ENCODE data around the gene ELN.

ELN gene

DNA sequence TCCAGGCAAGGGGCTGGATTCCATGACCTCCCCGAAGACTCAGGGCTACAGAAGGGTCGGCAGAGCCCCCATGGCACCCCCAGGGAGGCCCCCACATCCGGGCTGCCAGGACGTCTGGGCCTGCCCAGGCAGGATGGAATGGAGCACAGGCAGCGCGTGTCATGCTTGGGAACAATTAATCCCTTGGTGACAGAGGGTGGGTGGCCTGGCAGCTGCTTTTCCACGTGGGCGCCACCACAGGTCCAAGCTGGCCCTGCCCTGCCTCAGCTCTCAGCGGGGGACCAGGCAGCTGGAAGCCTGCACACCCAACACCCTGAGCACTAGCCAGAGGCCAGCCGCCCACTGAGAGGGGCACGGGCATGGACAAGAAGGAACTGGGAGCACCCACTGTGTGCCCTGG lies 11.4 kb downstream of the ELN start:
- Histone ChIP-seq H3K36me3 (ENCODE audit: control insufficient read depth in 4 of 4, insufficient read depth in 4 of 4, low read length in 3 of 4) (peaks cover 0 to 54% (median under 1%) of the 10 kb centered on the region in 4 experiments), H3K4me3 (ENCODE audit: control insufficient read depth in 1 of 7, extremely low read depth in 1 of 7, insufficient read depth in 4 of 7, low read depth in 2 of 7, low read length in 6 of 7) (no peak overlapping the region), H3K9me3 (ENCODE audit: control extremely low read depth in 1 of 5, control insufficient read depth in 4 of 5, insufficient read depth in 2 of 5, low read depth in 1 of 5, low read length in 4 of 5) (no peaks in the 10 kb centered on the region), H3K27me3 (replicated peaks in 2 of 5; ENCODE audit: control insufficient read depth in 4 of 5, insufficient read depth in 5 of 5, low read length in 4 of 5) (no peaks in the 10 kb centered on the region), H3K27ac (ENCODE audit: insufficient read depth in 1 of 2, low read depth in 1 of 2, low read length in 2 of 2, poor library complexity in 1 of 2, severe bottlenecking in 2 of 2) (no peak overlapping the region), H3K4me1 (ENCODE audit: control extremely low read depth in 1 of 4, control insufficient read depth in 4 of 4, insufficient read depth in 4 of 4, low read length in 3 of 4) (peaks cover 0 to 37% (median 7%) of the 10 kb centered on the region in 4 experiments)
- WGBS (ENCODE audit: insufficient coverage): 94% methylated on average over 11 of the region's 11 CpGs
- CTCF ChIA-PET: interaction anchor here (0.7 to 3.3 kb wide), 5 partner anchors 8 to 66 kb away, joined by 3 to 16 read pairs (median 4); partner anchors contain the start of gene ELN
- POLR2A ChIA-PET: interaction anchor here (0.6 kb wide), 1 partner anchor 30 kb away, joined by 4 read pairs; no protein-coding TSS in a partner anchor
- no peak for DNase-seq

GRCh38 chr7:74040101-74040790 lies 12.3 kb downstream of the ELN start:
- Histone ChIP-seq H3K27ac (ENCODE audit: insufficient read depth in 1 of 2, low read depth in 1 of 2, low read length in 2 of 2, poor library complexity in 1 of 2, severe bottlenecking in 2 of 2) (no peak overlapping the region), H3K4me3 (ENCODE audit: control insufficient read depth in 1 of 7, extremely low read depth in 1 of 7, insufficient read depth in 4 of 7, low read depth in 2 of 7, low read length in 6 of 7) (no peak overlapping the region), H3K9me3 (ENCODE audit: control extremely low read depth in 1 of 5, control insufficient read depth in 4 of 5, insufficient read depth in 2 of 5, low read depth in 1 of 5, low read length in 4 of 5) (no peaks in the 10 kb centered on the region), H3K4me1 (ENCODE audit: control extremely low read depth in 1 of 4, control insufficient read depth in 4 of 4, insufficient read depth in 4 of 4, low read length in 3 of 4) (peaks cover 0 to 41% (median 7%) of the 10 kb centered on the region in 4 experiments), H3K36me3 (ENCODE audit: control insufficient read depth in 4 of 4, insufficient read depth in 4 of 4, low read length in 3 of 4) (peaks cover 0 to 52% (median under 1%) of the 10 kb centered on the region in 4 experiments), H3K27me3 (replicated peaks in 2 of 5; ENCODE audit: control insufficient read depth in 4 of 5, insufficient read depth in 5 of 5, low read length in 4 of 5) (no peaks in the 10 kb centered on the region)
- DNase-seq: no peak
- WGBS (ENCODE audit: insufficient coverage): 93% methylated on average over 13 of the region's 13 CpGs
- CTCF ChIA-PET: interaction anchor here (2.4 kb wide), 1 partner anchor 10 kb away, joined by 11 read pairs; no protein-coding TSS in a partner anchor
- POLR2A ChIA-PET: no interaction called here

GRCh38 chr7:74040791-74041520 lies 13.0 kb downstream of the ELN start:
- H3K27me3 ChIP-seq (replicated peaks in 2 of 5; ENCODE audit: control insufficient read depth in 4 of 5, insufficient read depth in 5 of 5, low read length in 4 of 5): no peaks in the 10 kb centered on the region
- no peaks in the 10 kb centered on the region for H3K9me3 ChIP-seq (ENCODE audit: control extremely low read depth in 1 of 5, control insufficient read depth in 4 of 5, insufficient read depth in 2 of 5, low read depth in 1 of 5, low read length in 4 of 5)
- no peak overlapping the region for H3K4me3 ChIP-seq (ENCODE audit: control insufficient read depth in 1 of 7, extremely low read depth in 1 of 7, insufficient read depth in 4 of 7, low read depth in 2 of 7, low read length in 6 of 7)
- H3K36me3 ChIP-seq (ENCODE audit: control insufficient read depth in 4 of 4, insufficient read depth in 4 of 4, low read length in 3 of 4): peaks cover 0 to 52% (median under 1%) of the 10 kb centered on the region in 4 experiments
- 97% methylated on average over 12 of the region's 12 CpGs for WGBS (ENCODE audit: insufficient coverage)
- H3K4me1 ChIP-seq (ENCODE audit: control extremely low read depth in 1 of 4, control insufficient read depth in 4 of 4, insufficient read depth in 4 of 4, low read length in 3 of 4): peaks cover 0 to 41% (median 7%) of the 10 kb centered on the region in 4 experiments
- DNase-seq: no peak
- H3K27ac ChIP-seq (ENCODE audit: insufficient read depth in 1 of 2, low read depth in 1 of 2, low read length in 2 of 2, poor library complexity in 1 of 2, severe bottlenecking in 2 of 2): no peak overlapping the region
- ChIA-PET POLR2A (no interaction called here), CTCF (no interaction called here)

DNA sequence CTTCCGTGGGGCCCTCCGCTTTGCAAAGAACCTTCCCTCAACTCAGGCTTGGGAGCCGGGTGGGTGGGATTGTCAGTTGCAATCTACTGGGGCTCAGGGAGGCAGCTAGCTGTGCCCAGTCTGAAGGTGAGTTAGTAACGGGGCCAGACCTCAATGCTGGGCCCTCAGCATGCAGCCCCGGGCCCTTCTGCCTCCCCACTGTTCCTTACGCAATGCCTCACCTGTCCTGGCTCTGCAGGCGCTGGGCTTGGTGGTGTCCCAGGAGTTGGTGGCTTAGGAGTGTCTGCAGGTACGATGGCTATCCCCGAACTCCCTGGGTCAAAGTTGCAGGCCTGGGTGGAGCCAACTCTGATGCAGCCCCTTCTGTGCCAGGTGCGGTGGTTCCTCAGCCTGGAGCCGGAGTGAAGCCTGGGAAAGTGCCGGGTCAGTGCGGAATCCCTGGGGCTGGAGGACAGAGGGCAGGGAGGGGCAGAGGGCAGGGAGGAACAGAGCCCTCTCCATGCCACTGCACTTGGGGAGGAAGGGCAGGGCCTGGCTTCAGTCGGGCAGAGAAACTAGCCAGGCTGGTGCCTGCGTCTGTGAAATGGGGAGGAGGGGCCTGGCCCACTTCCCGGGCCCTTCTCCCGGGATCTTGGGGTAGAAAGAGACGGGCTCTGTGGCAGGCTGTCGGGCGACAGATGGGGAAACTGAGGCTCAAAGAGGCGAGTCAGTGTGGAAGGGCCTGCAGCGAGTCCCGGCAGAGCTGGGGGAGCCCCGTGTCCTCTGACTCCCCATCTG lies 15.0 kb downstream of the ELN start:
- Histone ChIP-seq H3K36me3 (ENCODE audit: control insufficient read depth in 4 of 4, insufficient read depth in 4 of 4, low read length in 3 of 4) (peaks cover 0 to 52% (median 2%) of the 10 kb centered on the region in 4 experiments), H3K4me1 (ENCODE audit: control extremely low read depth in 1 of 4, control insufficient read depth in 4 of 4, insufficient read depth in 4 of 4, low read length in 3 of 4) (peaks cover 0 to 41% (median 7%) of the 10 kb centered on the region in 4 experiments), H3K27ac (ENCODE audit: insufficient read depth in 1 of 2, low read depth in 1 of 2, low read length in 2 of 2, poor library complexity in 1 of 2, severe bottlenecking in 2 of 2) (no peak overlapping the region), H3K9me3 (ENCODE audit: control extremely low read depth in 1 of 5, control insufficient read depth in 4 of 5, insufficient read depth in 2 of 5, low read depth in 1 of 5, low read length in 4 of 5) (no peaks in the 10 kb centered on the region), H3K27me3 (replicated peaks in 2 of 5; ENCODE audit: control insufficient read depth in 4 of 5, insufficient read depth in 5 of 5, low read length in 4 of 5) (no peaks in the 10 kb centered on the region), H3K4me3 (ENCODE audit: control insufficient read depth in 1 of 7, extremely low read depth in 1 of 7, insufficient read depth in 4 of 7, low read depth in 2 of 7, low read length in 6 of 7) (peak overlapping the region in 1 of 7 experiments; percentile 48)
- WGBS (ENCODE audit: insufficient coverage): 96% methylated on average over 16 of the region's 24 CpGs
- CTCF ChIA-PET: interaction anchor here (2.3 kb wide), 1 partner anchor 17 kb away, joined by 13 read pairs; no protein-coding TSS in a partner anchor
- no peak for DNase-seq
- POLR2A ChIA-PET: no interaction called here

DNA sequence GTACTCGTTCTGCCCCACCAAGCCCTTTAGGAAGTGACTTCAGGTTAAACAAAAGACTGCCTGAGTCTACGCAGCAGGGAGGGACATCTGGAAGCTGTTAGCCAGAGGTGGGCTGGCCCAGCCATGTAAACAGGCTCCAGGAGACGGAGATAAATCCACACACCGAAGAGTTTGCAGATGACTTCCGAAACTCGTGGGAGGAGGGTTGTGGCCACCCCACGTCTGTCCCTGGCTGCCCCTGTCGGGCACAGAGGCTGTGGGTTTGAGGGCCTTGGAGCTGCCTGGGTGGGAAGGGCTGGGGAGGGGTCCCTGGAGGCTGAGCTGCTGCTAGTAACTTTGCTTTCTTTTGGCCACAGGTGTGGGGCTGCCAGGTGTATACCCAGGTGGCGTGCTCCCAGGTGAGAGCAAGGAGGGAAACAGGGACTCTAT lies 15.6 kb downstream of the ELN start:
- H3K9me3 ChIP-seq (ENCODE audit: control extremely low read depth in 1 of 5, control insufficient read depth in 4 of 5, insufficient read depth in 2 of 5, low read depth in 1 of 5, low read length in 4 of 5): no peaks in the 10 kb centered on the region
- no peak overlapping the region for H3K27ac ChIP-seq (ENCODE audit: insufficient read depth in 1 of 2, low read depth in 1 of 2, low read length in 2 of 2, poor library complexity in 1 of 2, severe bottlenecking in 2 of 2)
- POLR2A ChIA-PET: interaction anchor here (0.8 kb wide), 1 partner anchor 614 kb away, joined by 4 read pairs; the partner anchor contains the start of gene GTF2I
- 100% methylated on average over 9 of the region's 9 CpGs for WGBS (ENCODE audit: insufficient coverage)
- peak overlapping the region in 1 of 7 experiments; percentile 48 for H3K4me3 ChIP-seq (ENCODE audit: control insufficient read depth in 1 of 7, extremely low read depth in 1 of 7, insufficient read depth in 4 of 7, low read depth in 2 of 7, low read length in 6 of 7)
- CTCF ChIA-PET: interaction anchor here (0.7 to 2.3 kb wide), 2 partner anchors 17 to 358 kb away, joined by 3 to 13 read pairs; no protein-coding TSS in a partner anchor
- peaks cover 0 to 41% (median 7%) of the 10 kb centered on the region in 4 experiments for H3K4me1 ChIP-seq (ENCODE audit: control extremely low read depth in 1 of 4, control insufficient read depth in 4 of 4, insufficient read depth in 4 of 4, low read length in 3 of 4)
- H3K27me3 ChIP-seq (replicated peaks in 2 of 5; ENCODE audit: control insufficient read depth in 4 of 5, insufficient read depth in 5 of 5, low read length in 4 of 5): no peaks in the 10 kb centered on the region
- DNase-seq: no peak
- H3K36me3 ChIP-seq (ENCODE audit: control insufficient read depth in 4 of 4, insufficient read depth in 4 of 4, low read length in 3 of 4): peaks cover 0 to 52% (median 2%) of the 10 kb centered on the region in 4 experiments

- no peak for DNase-seq
- CTCF ChIA-PET: interaction anchor here (1.8 to 3.0 kb wide), 3 partner anchors 12 to 19 kb away, joined by 6 to 13 read pairs (median 10); no protein-coding TSS in a partner anchor
- 100% methylated on average over 11 of the region's 20 CpGs for WGBS (ENCODE audit: insufficient coverage)
- H3K4me3 ChIP-seq (ENCODE audit: control insufficient read depth in 1 of 7, extremely low read depth in 1 of 7, insufficient read depth in 4 of 7, low read depth in 2 of 7, low read length in 6 of 7): no peak overlapping the region
- POLR2A ChIA-PET: interaction anchor here (0.6 to 0.8 kb wide), 2 partner anchors 212 to 613 kb away, joined by 3 to 4 read pairs; partner anchors contain the start of gene GTF2I
- H3K4me1 ChIP-seq (ENCODE audit: control extremely low read depth in 1 of 4, control insufficient read depth in 4 of 4, insufficient read depth in 4 of 4, low read length in 3 of 4): peaks cover 0 to 35% (median 5%) of the 10 kb centered on the region in 4 experiments
- H3K27ac ChIP-seq (ENCODE audit: insufficient read depth in 1 of 2, low read depth in 1 of 2, low read length in 2 of 2, poor library complexity in 1 of 2, severe bottlenecking in 2 of 2): no peak overlapping the region
- no peaks in the 10 kb centered on the region for H3K9me3 ChIP-seq (ENCODE audit: control extremely low read depth in 1 of 5, control insufficient read depth in 4 of 5, insufficient read depth in 2 of 5, low read depth in 1 of 5, low read length in 4 of 5)
- H3K27me3 ChIP-seq (replicated peaks in 2 of 5; ENCODE audit: control insufficient read depth in 4 of 5, insufficient read depth in 5 of 5, low read length in 4 of 5): no peaks in the 10 kb centered on the region
- peaks cover 0 to 54% (median 2%) of the 10 kb centered on the region in 4 experiments for H3K36me3 ChIP-seq (ENCODE audit: control insufficient read depth in 4 of 4, insufficient read depth in 4 of 4, low read length in 3 of 4)
Observed at GRCh38 chr7:74044366-74045350, 16.7 kb downstream of the ELN start.
